HL-60 (cell line): Measurements from ENCODE around the gene HELB.

ENCODE experiments used
- DNase-seq, 2 experiments: peaks; one replicate each; pipeline ENCODE4 v3.0.0-alpha.2; 2010 to 2020; ENCODE audit warnings: low read depth in 1 of 2, low spot score in 1 of 2
- H3K27ac ChIP-seq: fragments of 250-450 bp; sonication (Bioruptor Pico); replicated peaks from 2 replicates; pipeline ENCODE4 v1.5.1; 2020; ENCODE audit warnings: mild to moderate bottlenecking, moderate library complexity
- H3K27me3 ChIP-seq: fragments of 250-450 bp; sonication (Bioruptor Pico); 2 replicates; pipeline ENCODE4 v1.5.1; 2021; ENCODE audit warnings: mild to moderate bottlenecking, moderate library complexity; ENCODE audit not compliant: insufficient read depth, poor library complexity, severe bottlenecking
- H3K4me3 ChIP-seq: replicated peaks from 2 replicates; pipeline ENCODE4 v1.5.1; 2011; ENCODE audit warnings: mild to moderate bottlenecking, control low read depth, low read length; ENCODE audit not compliant: insufficient read depth
- GABPA ChIP-seq: IDR thresholded peaks from 2 replicates; pipeline ENCODE4 v1.6.1; 2012; ENCODE audit warnings: low read depth
- POLR2AphosphoS5 ChIP-seq: IDR thresholded peaks from 2 replicates; pipeline ENCODE4 v1.6.1; 2012; ENCODE audit warnings: low read depth
- SPI1 ChIP-seq: IDR thresholded peaks from 2 replicates; pipeline ENCODE4 v1.6.1; 2012; ENCODE audit warnings: low read depth, mild to moderate bottlenecking, borderline replicate concordance
- TF ChIP-seq, protein P1 (sequence below): IDR thresholded peaks from one replicate; pipeline ENCODE4 v1.5.1; 2011; ENCODE audit warnings: low read length, control low read depth, inconsistent platforms; ENCODE audit not compliant: insufficient read depth
- TF ChIP-seq, protein P2 (sequence below): IDR thresholded peaks from 2 replicates; pipeline ENCODE4 v1.6.1; 2012; ENCODE audit warnings: low read depth; ENCODE audit not compliant: insufficient replicate concordance

Gene HELB

DNA sequence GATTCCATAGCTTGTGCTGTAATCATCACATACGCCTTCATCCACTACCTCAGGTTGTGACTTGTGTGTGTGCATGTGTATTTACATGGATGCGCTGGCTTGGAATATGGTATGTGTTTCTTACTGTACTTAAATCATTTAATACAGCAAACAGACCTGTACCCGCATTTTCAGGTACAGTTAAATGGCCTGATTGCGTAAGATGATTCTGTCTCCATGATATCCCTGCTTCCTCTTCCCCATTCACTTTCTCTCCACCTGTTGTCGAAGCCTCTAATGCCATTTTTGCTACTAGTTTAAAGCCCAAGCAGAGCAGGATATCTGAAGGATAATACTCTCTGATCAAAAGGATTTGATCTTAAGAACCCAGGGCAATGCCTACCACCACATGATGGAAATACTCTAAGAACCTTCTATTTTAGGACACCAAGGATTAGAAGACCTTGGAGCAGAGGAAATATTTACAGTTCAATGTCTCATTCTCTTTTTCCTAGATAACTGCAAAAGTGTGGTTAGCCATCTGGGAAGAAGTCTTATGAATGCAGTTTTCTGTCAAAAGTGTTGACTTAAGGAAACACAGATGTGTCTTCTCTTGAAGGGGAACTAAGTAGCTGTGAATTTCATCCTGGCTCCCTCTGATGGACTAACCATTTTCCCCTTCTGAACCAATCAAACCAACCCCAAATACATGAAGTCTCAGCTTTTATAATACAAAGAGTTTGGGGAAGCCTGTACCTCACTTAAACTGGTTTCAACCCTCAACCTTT is 78.7 kb downstream of the HELB start:
- DNase-seq = peak in 1 of 2 experiments; percentile 7
- Histone ChIP-seq H3K27ac (0 out of 2 replicates have a peak overlapping the region, but pooled peaks have one; percentile 42), H3K4me3 (no peak overlapping the region), H3K27me3 (no peaks in the 10 kb centered on the region)
- TF ChIP-seq, protein P1, sequence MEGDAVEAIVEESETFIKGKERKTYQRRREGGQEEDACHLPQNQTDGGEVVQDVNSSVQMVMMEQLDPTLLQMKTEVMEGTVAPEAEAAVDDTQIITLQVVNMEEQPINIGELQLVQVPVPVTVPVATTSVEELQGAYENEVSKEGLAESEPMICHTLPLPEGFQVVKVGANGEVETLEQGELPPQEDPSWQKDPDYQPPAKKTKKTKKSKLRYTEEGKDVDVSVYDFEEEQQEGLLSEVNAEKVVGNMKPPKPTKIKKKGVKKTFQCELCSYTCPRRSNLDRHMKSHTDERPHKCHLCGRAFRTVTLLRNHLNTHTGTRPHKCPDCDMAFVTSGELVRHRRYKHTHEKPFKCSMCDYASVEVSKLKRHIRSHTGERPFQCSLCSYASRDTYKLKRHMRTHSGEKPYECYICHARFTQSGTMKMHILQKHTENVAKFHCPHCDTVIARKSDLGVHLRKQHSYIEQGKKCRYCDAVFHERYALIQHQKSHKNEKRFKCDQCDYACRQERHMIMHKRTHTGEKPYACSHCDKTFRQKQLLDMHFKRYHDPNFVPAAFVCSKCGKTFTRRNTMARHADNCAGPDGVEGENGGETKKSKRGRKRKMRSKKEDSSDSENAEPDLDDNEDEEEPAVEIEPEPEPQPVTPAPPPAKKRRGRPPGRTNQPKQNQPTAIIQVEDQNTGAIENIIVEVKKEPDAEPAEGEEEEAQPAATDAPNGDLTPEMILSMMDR = no peak
- TF ChIP-seq, protein P2, sequence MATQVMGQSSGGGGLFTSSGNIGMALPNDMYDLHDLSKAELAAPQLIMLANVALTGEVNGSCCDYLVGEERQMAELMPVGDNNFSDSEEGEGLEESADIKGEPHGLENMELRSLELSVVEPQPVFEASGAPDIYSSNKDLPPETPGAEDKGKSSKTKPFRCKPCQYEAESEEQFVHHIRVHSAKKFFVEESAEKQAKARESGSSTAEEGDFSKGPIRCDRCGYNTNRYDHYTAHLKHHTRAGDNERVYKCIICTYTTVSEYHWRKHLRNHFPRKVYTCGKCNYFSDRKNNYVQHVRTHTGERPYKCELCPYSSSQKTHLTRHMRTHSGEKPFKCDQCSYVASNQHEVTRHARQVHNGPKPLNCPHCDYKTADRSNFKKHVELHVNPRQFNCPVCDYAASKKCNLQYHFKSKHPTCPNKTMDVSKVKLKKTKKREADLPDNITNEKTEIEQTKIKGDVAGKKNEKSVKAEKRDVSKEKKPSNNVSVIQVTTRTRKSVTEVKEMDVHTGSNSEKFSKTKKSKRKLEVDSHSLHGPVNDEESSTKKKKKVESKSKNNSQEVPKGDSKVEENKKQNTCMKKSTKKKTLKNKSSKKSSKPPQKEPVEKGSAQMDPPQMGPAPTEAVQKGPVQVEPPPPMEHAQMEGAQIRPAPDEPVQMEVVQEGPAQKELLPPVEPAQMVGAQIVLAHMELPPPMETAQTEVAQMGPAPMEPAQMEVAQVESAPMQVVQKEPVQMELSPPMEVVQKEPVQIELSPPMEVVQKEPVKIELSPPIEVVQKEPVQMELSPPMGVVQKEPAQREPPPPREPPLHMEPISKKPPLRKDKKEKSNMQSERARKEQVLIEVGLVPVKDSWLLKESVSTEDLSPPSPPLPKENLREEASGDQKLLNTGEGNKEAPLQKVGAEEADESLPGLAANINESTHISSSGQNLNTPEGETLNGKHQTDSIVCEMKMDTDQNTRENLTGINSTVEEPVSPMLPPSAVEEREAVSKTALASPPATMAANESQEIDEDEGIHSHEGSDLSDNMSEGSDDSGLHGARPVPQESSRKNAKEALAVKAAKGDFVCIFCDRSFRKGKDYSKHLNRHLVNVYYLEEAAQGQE = no peak
- no peak for TF ChIP-seq SPI1

DNA sequence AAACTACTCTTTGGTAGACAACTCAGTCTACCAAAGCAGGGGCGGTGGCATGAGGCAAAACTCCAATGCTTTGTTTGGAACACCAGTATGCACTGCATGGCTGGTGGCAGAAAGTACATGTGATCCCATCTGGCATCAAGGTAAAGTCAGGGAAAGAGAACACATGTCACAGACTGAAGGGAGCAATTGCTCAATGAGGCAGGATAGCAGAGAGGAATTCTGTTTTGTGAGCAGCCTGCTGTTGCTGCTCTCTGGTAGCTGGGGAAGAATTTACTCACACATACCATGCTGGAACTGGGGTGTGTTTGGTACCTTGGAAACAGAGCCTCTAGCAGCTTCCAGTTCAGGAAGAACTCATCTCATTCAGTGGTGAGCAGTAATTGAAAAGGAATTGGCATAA is 84.8 kb downstream of the HELB start:
- Histone ChIP-seq H3K27ac (no peak overlapping the region; the same call in 1 of the 2 replicates), H3K27me3 (no peaks in the 10 kb centered on the region), H3K4me3 (no peak overlapping the region)
- no peak for TF ChIP-seq POLR2AphosphoS5
- TF ChIP-seq SPI1 = no peak
- TF ChIP-seq, protein P2 = no peak
- no peak for TF ChIP-seq GABPA
- DNase-seq = no peak
